ENCODE measurements around the gene UTS2R. TPM values are rescaled to one million over a fixed set of nuclear protein-coding genes. Genes with fewer than 3 reads are reported as not detected.
A peak's percentile ranks its signal among the peaks of the same experiment; 100 is the strongest.
"Not testable (repeated sequence)": the region's sequence is repeated elsewhere in the genome, so short reads cannot be mapped to it uniquely, and the experiment has no call there.

UTS2R gene
- total RNA-seq, 1 donor from 2014 or later, result 0.10 TPM

DNA sequence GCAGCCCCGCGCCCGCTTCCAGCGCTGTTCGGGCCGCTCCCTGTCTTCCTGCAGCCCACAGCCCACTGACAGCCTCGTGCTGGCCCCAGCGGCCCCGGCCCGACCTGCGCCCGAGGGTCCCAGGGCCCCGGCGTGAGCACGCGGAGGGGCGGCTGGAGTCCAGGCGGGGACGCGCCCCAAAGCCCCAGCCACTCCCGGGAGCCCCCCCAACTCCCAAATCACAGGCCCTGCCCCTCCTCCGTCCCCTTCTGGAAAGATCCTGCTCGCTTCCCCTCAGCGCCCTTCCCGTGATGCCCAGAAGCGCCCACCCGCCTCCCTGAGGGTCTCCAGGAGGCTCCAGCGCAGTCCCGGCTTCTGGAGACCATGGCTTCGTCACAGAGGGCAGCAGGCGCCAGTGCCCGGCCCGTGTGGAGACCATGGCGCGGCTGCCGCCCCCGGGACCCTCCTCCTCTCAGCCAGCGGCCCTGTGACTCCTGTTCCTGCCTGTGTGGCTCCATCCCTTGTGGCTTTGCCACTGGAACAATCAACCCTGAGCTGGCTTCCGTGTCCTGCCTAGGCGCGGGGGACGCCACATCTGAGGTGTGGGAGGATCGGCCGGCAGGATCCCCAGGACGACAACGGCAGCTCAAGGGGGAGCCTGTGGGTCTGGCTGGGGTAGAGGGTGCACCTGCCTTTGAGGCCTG, 3.9 kb downstream of the UTS2R start:
- DNase-seq (ENCODE audit: low read depth), result no peak

GRCh38 chr17:82376042-82376730, 4.6 kb downstream of the UTS2R start:
- no peak for DNase-seq (ENCODE audit: low read depth)

DNA sequence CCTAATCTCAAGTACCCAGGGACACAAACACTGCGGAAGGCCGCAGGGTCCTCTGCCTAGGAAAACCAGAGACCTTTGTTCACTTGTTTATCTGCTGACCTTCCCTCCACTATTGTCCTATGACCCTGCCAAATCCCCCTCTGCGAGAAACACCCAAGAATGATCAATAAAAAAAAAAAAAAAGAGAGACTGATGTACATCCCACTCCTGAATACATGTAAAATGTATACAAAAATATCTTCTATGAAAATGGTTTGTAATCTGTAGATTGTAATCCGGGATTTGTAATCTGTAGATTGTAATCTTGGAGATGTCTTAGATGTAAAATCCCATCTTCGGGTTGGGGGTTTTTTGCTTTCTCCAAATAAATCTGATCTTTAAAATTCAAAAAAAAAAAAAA, 5.7 kb downstream of the UTS2R start:
- DNase-seq (ENCODE audit: low read depth), result not testable (repeated sequence)

GRCh38 chr17:82377924-82378740, 6.6 kb downstream of the UTS2R start:
- DNase-seq (ENCODE audit: low read depth), result no peak

DNA sequence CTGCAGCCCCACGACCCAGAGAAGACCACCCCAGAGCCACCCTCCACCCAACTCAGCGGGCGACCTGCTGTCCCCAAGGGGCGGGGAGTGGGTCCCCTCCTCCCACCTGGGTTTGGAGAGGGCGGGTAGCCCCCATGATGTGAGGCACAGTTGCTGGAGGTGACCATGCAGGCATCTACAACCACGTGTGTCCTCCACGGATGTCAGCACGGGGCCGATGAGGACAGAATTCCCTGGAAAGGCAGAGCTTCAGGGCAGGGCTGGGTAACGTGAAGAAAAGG, 7.1 kb downstream of the UTS2R start:
- DNase-seq (ENCODE audit: low read depth), result no peak

DNA sequence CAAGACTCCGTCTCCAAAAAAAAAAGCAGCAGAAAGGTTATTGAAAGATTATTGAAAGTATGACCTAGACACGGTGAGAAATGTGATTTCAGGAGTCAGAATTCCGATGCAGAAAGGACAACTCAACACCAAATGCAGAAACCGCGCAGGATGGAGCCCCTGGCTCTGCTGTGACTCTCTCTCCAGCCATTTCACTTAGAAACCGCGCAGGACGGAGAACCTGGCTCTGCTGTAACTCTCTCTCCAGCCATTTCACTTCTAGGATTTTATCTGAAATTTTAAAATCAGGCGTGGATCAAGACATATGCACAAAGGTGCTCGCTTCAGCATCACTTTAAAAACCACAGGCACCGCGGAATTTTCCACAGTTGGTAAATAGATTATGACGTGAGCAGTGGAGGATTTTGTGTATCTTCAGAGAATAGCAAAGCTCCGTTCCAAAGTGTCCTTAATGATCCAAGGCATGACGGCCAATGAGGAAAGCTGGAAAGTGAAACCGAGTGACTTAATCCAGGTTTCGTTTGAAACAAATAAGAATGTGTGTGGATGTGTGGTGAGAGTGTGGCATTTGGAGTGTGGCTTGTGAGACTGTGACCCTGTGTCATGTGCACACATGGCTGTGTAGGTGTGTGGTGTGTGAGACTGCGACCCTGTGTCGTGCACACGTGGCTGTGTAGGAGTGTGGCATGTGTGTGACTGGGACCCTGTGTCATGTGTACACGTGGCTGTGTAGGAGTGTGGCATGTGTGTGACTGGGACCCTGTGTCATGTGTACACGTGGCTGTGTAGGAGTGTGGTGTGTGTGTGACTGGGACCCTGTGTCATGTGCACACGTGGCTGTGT, 9.5 kb downstream of the UTS2R start:
- peak; percentile 45 for DNase-seq (ENCODE audit: low read depth)

DNA sequence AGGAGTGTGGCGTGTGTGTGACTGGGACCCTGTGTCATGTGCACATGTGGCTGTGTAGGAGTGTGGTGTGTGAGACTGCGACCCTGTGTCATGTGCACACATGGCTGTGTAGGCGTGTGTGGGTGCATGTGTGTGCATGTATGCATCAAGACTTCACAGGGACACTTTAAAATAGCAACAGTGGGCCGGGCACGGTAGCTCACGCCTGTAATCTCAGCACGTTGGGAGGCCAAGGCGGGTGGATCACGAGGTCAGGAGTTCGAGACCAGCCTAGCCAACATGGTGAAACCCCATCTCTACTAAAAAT, 10.1 kb downstream of the UTS2R start:
- not testable (repeated sequence) for DNase-seq (ENCODE audit: low read depth)

- DNase-seq (ENCODE audit: low read depth), result not testable (repeated sequence)
These were observed 10.8 kb downstream of the UTS2R start for GRCh38 chr17:82382220-82382932.

DNA sequence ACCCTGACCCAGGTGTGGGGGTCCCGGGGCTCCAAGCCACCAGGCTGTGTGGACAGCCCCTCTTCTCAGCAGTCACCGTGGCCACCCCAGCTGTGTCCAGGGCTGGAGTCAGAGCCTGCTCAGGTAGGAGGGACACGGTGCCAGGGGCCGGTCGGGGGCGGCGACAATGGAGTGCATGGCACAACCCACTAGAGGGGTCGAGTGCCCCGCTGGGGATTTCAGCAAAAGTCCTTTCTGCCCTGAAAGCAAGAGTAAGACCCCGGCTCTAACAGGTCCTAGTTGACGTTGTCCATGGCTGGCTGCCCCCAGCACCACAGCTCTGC, 11.3 kb downstream of the UTS2R start:
- DNase-seq (ENCODE audit: low read depth), result no peak

GRCh38 chr17:82383411-82383810, 11.8 kb downstream of the UTS2R start:
- DNase-seq (ENCODE audit: low read depth), result no peak

GRCh38 chr17:82384051-82384729, 12.6 kb downstream of the UTS2R start:
- DNase-seq (ENCODE audit: low read depth), result no peak

DNA sequence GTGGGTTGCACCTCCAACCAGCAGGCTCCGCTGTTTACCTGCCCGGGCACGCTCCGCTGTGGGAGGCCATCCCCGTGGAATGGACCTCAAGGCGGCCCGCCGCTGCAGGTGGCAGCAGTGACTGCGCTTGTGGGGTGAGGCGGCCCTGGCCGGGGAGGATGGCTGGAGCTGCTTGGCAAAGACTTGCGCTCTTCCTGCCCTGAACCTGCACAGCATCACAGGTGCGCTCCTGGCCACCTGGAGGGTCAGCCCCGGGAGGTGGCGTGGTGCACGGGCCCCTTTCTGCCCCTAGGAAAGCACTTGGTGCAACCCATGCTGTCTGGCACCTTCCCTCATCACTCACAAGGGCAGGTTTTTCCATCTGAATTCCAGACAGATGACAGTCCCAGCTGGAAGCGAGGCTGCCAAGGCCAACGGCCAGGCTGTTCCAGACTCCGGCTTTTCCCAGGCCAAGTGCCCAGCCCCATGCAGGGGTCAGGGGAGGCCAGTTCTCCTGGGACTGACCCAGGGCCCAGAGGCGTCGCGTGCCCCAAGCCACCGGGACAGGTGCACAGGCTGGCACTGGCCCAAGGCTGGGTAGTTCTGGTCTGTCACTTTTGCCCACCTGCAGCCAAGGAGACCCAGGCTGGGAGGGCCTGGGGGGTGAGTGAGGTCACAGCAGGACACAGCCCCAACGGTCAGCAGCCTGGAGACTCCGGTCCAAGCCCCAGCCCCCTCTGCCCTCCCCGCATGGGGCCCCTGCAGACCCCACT, 13.3 kb downstream of the UTS2R start:
- DNase-seq (ENCODE audit: low read depth), result peak; percentile 42

GRCh38 chr17:82385559-82386254, 14.1 kb downstream of the UTS2R start:
- DNase-seq (ENCODE audit: low read depth), result no peak

- no peak for DNase-seq (ENCODE audit: low read depth)
These were observed 14.8 kb downstream of the UTS2R start for GRCh38 chr17:82386255-82386831.

GRCh38 chr17:82386881-82387704, 15.5 kb downstream of the UTS2R start:
- DNase-seq (ENCODE audit: low read depth), result no peak

- DNase-seq (ENCODE audit: low read depth), result no peak
These were observed 16.1 kb downstream of the UTS2R start for GRCh38 chr17:82387705-82388106.

- DNase-seq (ENCODE audit: low read depth), result no peak
These were observed 16.8 kb downstream of the UTS2R start for GRCh38 chr17:82388223-82388921.

DNA sequence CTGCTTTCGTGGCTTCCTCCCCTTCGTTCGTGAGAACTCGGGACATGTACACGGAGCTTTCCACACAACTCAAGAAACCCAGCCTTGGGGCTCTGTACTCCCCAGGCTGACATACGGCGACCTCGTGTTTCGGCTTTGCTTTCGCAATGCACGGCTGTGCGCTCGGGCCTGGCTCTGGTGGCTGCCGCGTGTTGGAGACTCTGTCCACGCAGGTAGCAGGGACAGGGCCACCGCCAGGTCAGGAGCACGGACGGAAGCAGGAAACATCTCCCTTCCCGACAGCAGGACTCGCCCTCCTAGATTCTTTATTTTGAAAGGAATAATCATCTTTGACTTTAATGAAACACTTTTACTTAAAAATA, 17.3 kb downstream of the UTS2R start:
- DNase-seq (ENCODE audit: low read depth), result no peak

All from renal cortical epithelial cell (primary cell).